Activated CD4-positive, alpha-beta memory T cell treated with anti-CD3 and anti-CD28 coated beads, Interleukin-2, amount 10 ng/mL, durations not matched to agents 7 days and 5 days (primary cell): ENCODE results near the gene MCTP2. TPM values are rescaled to one million over a fixed set of nuclear protein-coding genes. Genes with fewer than 3 reads are reported as not detected.
A peak's percentile ranks its signal among the peaks of the same experiment; 100 is the strongest.
"Not testable (repeated sequence)": the region's sequence is repeated elsewhere in the genome, so short reads cannot be mapped to it uniquely, and the experiment has no call there.

Source experiments
- CTCF ChIA-PET: fragments of 350-600 bp; sonication (Branson Sonifier 250); formaldehyde crosslinking; loops from one replicate; lab custom pipeline; 2021; ENCODE audit warnings: antibody characterized with exemption, inconsistent platforms; lab: Charles Lee
- POLR2A ChIA-PET: fragments of 350-600 bp; sonication (Branson Sonifier 250); formaldehyde crosslinking; loops from one replicate; lab custom pipeline; 2021; ENCODE audit warnings: antibody characterized with exemption; lab: Charles Lee
- DNase-seq: peaks from one replicate; pipeline ENCODE4 v3.0.0-alpha.2; 2020
- H3K27ac Mint-ChIP-seq: one replicate; pipeline ENCODE4 v1.8.0; 2021; ENCODE audit warnings: mild to moderate bottlenecking, mixed read lengths
- H3K27me3 Mint-ChIP-seq: one replicate; pipeline ENCODE4 v1.8.0; 2021; ENCODE audit warnings: mixed read lengths
- H3K36me3 Mint-ChIP-seq: one replicate; pipeline ENCODE4 v1.8.0; 2021; ENCODE audit warnings: low read depth, mixed read lengths
- H3K4me1 Mint-ChIP-seq: one replicate; pipeline ENCODE4 v1.8.0; 2021; ENCODE audit warnings: mixed read lengths
- H3K4me3 Mint-ChIP-seq: one replicate; pipeline ENCODE4 v1.8.0; 2021; ENCODE audit warnings: mild to moderate bottlenecking, mixed read lengths
- H3K9me3 Mint-ChIP-seq: one replicate; pipeline ENCODE4 v1.8.0; 2021; ENCODE audit warnings: mixed read lengths
- total RNA-seq, 2 experiments: library from RNA; stranded (reverse); gene quantifications; one replicate each; pipeline ENCODE4 v1.2.3, GENCODE V29; 2021

Gene MCTP2
- total RNA-seq, 2 experiments from 2014 or later, result 46.7 to 48.7 TPM

GRCh38 chr15:94238539-94239118, 7.3 kb downstream of the MCTP2 start:
- Mint-ChIP-seq H3K9me3 (no peaks in the 10 kb centered on the region), H3K36me3 (peaks cover 42% of the 10 kb centered on the region), H3K27me3 (no peaks in the 10 kb centered on the region), H3K27ac (peak overlapping the region; percentile 2), H3K4me3 (no peak overlapping the region), H3K4me1 (peaks cover 70% of the 10 kb centered on the region)
- CTCF ChIA-PET, result interaction anchor here (0.6 to 0.8 kb wide), 3 partner anchors 40 to 74 kb away, joined by 3 to 4 read pairs (median 3); no protein-coding TSS in a partner anchor
- no peak for DNase-seq
- POLR2A ChIA-PET, result interaction anchor here (1.0 to 3.5 kb wide), 2 partner anchors 8 to 76 kb away, joined by 3 to 23 read pairs; partner anchors contain the start of gene MCTP2

- no peak overlapping the region for H3K4me3 Mint-ChIP-seq
- CTCF ChIA-PET, result interaction anchor here (1.4 to 2.0 kb wide), 2 partner anchors 67 to 84 kb away, joined by 3 to 7 read pairs; no protein-coding TSS in a partner anchor
These were observed 8.1 kb downstream of the MCTP2 start for GRCh38 chr15:94239474-94239873.

GRCh38 chr15:94240480-94240879, 9.1 kb downstream of the MCTP2 start:
- no peak overlapping the region for H3K4me3 Mint-ChIP-seq
- POLR2A ChIA-PET, result interaction anchor here (2.7 to 3.5 kb wide), 2 partner anchors 10 to 48 kb away, joined by 9 to 23 read pairs; partner anchors contain the start of gene MCTP2
- H3K4me1 Mint-ChIP-seq, result peaks cover 53% of the 10 kb centered on the region
- no peaks in the 10 kb centered on the region for H3K27me3 Mint-ChIP-seq
- CTCF ChIA-PET, result interaction anchor here (1.4 to 2.0 kb wide), 2 partner anchors 66 to 83 kb away, joined by 3 to 7 read pairs; no protein-coding TSS in a partner anchor
- no peak overlapping the region for H3K27ac Mint-ChIP-seq
- peaks cover 28% of the 10 kb centered on the region for H3K36me3 Mint-ChIP-seq
- DNase-seq, result no peak
- H3K9me3 Mint-ChIP-seq, result no peaks in the 10 kb centered on the region

More at GRCh38 chr15:94239474-94239873, 8.1 kb downstream of the MCTP2 start:
- H3K27ac Mint-ChIP-seq, result no peak overlapping the region
- POLR2A ChIA-PET, result interaction anchor here (2.7 to 3.5 kb wide), 2 partner anchors 9 to 49 kb away, joined by 9 to 23 read pairs; partner anchors contain the start of gene MCTP2
- peaks cover 36% of the 10 kb centered on the region for H3K36me3 Mint-ChIP-seq
- no peaks in the 10 kb centered on the region for H3K9me3 Mint-ChIP-seq
- no peak for DNase-seq
- H3K27me3 Mint-ChIP-seq, result no peaks in the 10 kb centered on the region
- peaks cover 61% of the 10 kb centered on the region for H3K4me1 Mint-ChIP-seq

GRCh38 chr15:94242257-94242656, 10.9 kb downstream of the MCTP2 start:
- no peaks in the 10 kb centered on the region for H3K27me3 Mint-ChIP-seq
- no peak for DNase-seq
- H3K9me3 Mint-ChIP-seq, result peaks cover 3% of the 10 kb centered on the region
- H3K4me3 Mint-ChIP-seq, result no peak overlapping the region
- POLR2A ChIA-PET, result interaction anchor here (1.3 kb wide), 1 partner anchor 13 kb away, joined by 3 read pairs; no protein-coding TSS in a partner anchor
- peaks cover 37% of the 10 kb centered on the region for H3K4me1 Mint-ChIP-seq
- CTCF ChIA-PET, result interaction anchor here (0.7 to 1.2 kb wide), 2 partner anchors 11 to 13 kb away, joined by 3 to 4 read pairs; no protein-coding TSS in a partner anchor
- peaks cover 25% of the 10 kb centered on the region for H3K36me3 Mint-ChIP-seq
- no peak overlapping the region for H3K27ac Mint-ChIP-seq

- POLR2A ChIA-PET, H3K27me3 Mint-ChIP-seq: not testable (repeated sequence)
- peaks cover 29% of the 10 kb centered on the region for H3K4me1 Mint-ChIP-seq
These were observed 11.6 kb downstream of the MCTP2 start for GRCh38 chr15:94243003-94243402.

GRCh38 chr15:94243418-94243817, 12.1 kb downstream of the MCTP2 start:
- POLR2A ChIA-PET, result no interaction called here
- peaks cover 3% of the 10 kb centered on the region for H3K9me3 Mint-ChIP-seq
- H3K27me3 Mint-ChIP-seq, result no peaks in the 10 kb centered on the region
- H3K27ac Mint-ChIP-seq, result no peak overlapping the region
- CTCF ChIA-PET, result no interaction called here
- DNase-seq, result no peak
- H3K36me3 Mint-ChIP-seq, result peaks cover 18% of the 10 kb centered on the region
- no peak overlapping the region for H3K4me3 Mint-ChIP-seq
- peaks cover 27% of the 10 kb centered on the region for H3K4me1 Mint-ChIP-seq

More at GRCh38 chr15:94243003-94243402, 11.6 kb downstream of the MCTP2 start:
- H3K4me3 Mint-ChIP-seq, DNase-seq, H3K27ac Mint-ChIP-seq, H3K9me3 Mint-ChIP-seq, CTCF ChIA-PET: not testable (repeated sequence)
- H3K36me3 Mint-ChIP-seq, result peaks cover 18% of the 10 kb centered on the region

GRCh38 chr15:94246016-94246415, 14.7 kb downstream of the MCTP2 start:
- Mint-ChIP-seq H3K27ac (no peak overlapping the region), H3K36me3 (peaks cover 21% of the 10 kb centered on the region), H3K4me1 (peaks cover 10% of the 10 kb centered on the region), H3K9me3 (peaks cover 8% of the 10 kb centered on the region), H3K27me3 (no peaks in the 10 kb centered on the region), H3K4me3 (no peak overlapping the region)
- POLR2A ChIA-PET, result no interaction called here
- DNase-seq, result no peak
- CTCF ChIA-PET, result interaction anchor here (1.0 kb wide), 1 partner anchor 15 kb away, joined by 3 read pairs; the partner anchor contains the start of gene MCTP2

GRCh38 chr15:94247789-94248638, 16.7 kb downstream of the MCTP2 start:
- no peak for DNase-seq
- no peak overlapping the region for H3K27ac Mint-ChIP-seq
- ChIA-PET POLR2A (no interaction called here), CTCF (interaction anchor here (1.3 kb wide), 1 partner anchor 18 kb away, joined by 3 read pairs; no protein-coding TSS in a partner anchor)
- H3K4me3 Mint-ChIP-seq, result no peak overlapping the region
- peaks cover 16% of the 10 kb centered on the region for H3K4me1 Mint-ChIP-seq
- H3K9me3 Mint-ChIP-seq, result peaks cover 15% of the 10 kb centered on the region
- H3K27me3 Mint-ChIP-seq, result no peaks in the 10 kb centered on the region
- H3K36me3 Mint-ChIP-seq, result peaks cover 35% of the 10 kb centered on the region

GRCh38 chr15:94250801-94251200, 19.4 kb downstream of the MCTP2 start:
- CTCF ChIA-PET, result no interaction called here
- no peak for DNase-seq
- H3K4me3 Mint-ChIP-seq, result no peak overlapping the region
- H3K4me1 Mint-ChIP-seq, result peaks cover 29% of the 10 kb centered on the region
- H3K27me3 Mint-ChIP-seq, result no peaks in the 10 kb centered on the region
- POLR2A ChIA-PET, result no interaction called here
- peaks cover 16% of the 10 kb centered on the region for H3K9me3 Mint-ChIP-seq
- H3K27ac Mint-ChIP-seq, result no peak overlapping the region
- H3K36me3 Mint-ChIP-seq, result peaks cover 37% of the 10 kb centered on the region

- Mint-ChIP-seq H3K4me1 (peaks cover 32% of the 10 kb centered on the region), H3K36me3 (peaks cover 28% of the 10 kb centered on the region), H3K27ac (no peak overlapping the region), H3K4me3 (no peak overlapping the region), H3K27me3 (no peaks in the 10 kb centered on the region), H3K9me3 (peaks cover 15% of the 10 kb centered on the region)
- POLR2A ChIA-PET, result no interaction called here
- CTCF ChIA-PET, result no interaction called here
- no peak for DNase-seq
These were observed 20.9 kb downstream of the MCTP2 start for GRCh38 chr15:94252223-94252766.

- H3K4me1 Mint-ChIP-seq, result peaks cover 32% of the 10 kb centered on the region
- H3K36me3 Mint-ChIP-seq, result peaks cover 28% of the 10 kb centered on the region
- no peak overlapping the region for H3K27ac Mint-ChIP-seq
- DNase-seq, result no peak
- H3K4me3 Mint-ChIP-seq, result no peak overlapping the region
- peaks cover 15% of the 10 kb centered on the region for H3K9me3 Mint-ChIP-seq
- H3K27me3 Mint-ChIP-seq, result no peaks in the 10 kb centered on the region
- ChIA-PET CTCF (no interaction called here), POLR2A (no interaction called here)
These were observed 21.6 kb downstream of the MCTP2 start for GRCh38 chr15:94252906-94253491.

- Mint-ChIP-seq H3K4me1 (peaks cover 38% of the 10 kb centered on the region), H3K9me3 (peaks cover 15% of the 10 kb centered on the region), H3K36me3 (peaks cover 28% of the 10 kb centered on the region), H3K27ac (no peak overlapping the region), H3K27me3 (no peaks in the 10 kb centered on the region), H3K4me3 (no peak overlapping the region)
- ChIA-PET CTCF (no interaction called here), POLR2A (no interaction called here)
- DNase-seq, result no peak
These were observed 22.4 kb downstream of the MCTP2 start for GRCh38 chr15:94253742-94254141.
